ENCODE measurements around the gene CHIC1. TPM values are rescaled to one million over a fixed set of nuclear protein-coding genes. Genes with fewer than 3 reads are reported as not detected.
"Not testable (repeated sequence)": the region's sequence is repeated elsewhere in the genome, so short reads cannot be mapped to it uniquely, and the experiment has no call there.

Gene CHIC1
- total and polyA plus RNA-seq, 2 donors (not counting 3 experiments of a cell fraction or from before 2014, with no cell fraction given) = 3.0 to 6.1 TPM

DNA sequence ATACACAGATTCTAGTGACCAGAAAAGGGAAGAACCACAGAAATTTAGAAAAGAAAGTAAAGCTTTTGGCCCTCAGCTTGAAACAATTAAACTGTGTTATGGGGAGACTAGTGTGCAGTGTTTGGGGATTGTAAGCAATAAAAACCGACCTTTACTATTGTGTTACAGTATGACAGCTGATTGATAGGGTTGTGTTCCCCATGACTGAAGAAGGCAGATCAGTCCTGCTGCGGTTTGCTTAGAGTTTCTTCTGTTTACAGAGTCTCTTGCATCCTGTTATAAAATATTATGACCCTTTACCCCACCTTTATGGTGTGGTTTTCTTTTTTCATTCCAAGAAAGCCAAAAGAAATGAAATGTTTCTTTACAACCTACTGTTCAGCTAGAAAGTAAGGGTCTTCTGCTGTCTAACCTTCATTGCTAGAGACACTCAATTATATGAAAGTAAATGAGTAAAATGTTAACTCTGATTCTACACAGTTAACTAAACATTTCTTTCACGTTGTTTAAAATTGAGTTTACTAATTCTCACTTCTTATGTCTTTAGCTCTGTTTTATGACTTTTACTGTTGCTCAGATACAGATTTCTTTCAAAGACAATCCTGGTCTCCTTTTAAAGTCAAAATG, 18.1 kb downstream of the CHIC1 start:
- H3K9me1 ChIP-seq (replicated peaks; ENCODE audit: control insufficient read depth, extremely low read depth, insufficient read depth, low read length) = no peaks in the 10 kb centered on the region
- H3K4me2 ChIP-seq (ENCODE audit: insufficient read depth, low read length) = no peak overlapping the region
- dilution Hi-C loops (cut with MboI; ENCODE audit: extremely low pct_ligation_motif_present, low sequenced_read_pairs) = no loop called here

DNA sequence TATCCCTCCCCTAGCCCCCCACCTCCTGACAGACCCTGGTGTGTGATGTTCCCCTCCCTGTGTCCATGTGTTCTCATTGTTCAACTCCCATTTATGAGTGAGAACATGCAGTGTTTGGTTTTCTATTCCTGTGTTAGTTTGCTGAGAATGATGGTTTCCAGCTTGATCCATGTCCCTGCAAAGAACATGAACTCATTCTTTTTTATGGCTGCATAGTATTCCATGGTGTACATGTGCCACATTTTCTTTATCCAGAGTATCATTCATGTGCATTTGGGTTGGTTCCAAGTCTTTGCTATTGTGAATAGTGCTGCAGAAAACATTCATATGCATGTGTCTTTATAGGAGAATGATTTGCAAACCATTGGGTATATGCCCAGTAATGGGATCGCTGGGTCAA, 34.8 kb downstream of the CHIC1 start:
- H3K9me3 ChIP-seq (replicated peaks; ENCODE audit: control insufficient read depth, insufficient read depth, low read length); H3K27me3 ChIP-seq (ENCODE audit: control insufficient read depth in 2 of 2, insufficient read depth in 2 of 2, low read length in 2 of 2); intact Hi-C loops (cut with micrococcal nuclease); H3K9me1 ChIP-seq (replicated peaks; ENCODE audit: control insufficient read depth, extremely low read depth, insufficient read depth, low read length); H3K4me3 ChIP-seq (replicated peaks in 1 of 3; ENCODE audit: insufficient read depth in 1 of 3, low read depth in 1 of 3, low read length in 3 of 3); H2AFZ ChIP-seq (ENCODE audit: low read depth, low read length); FAIRE-seq; H4K20me1 ChIP-seq (replicated peaks; ENCODE audit: control insufficient read depth, extremely low read depth, insufficient read depth, low read length); H3K4me2 ChIP-seq (ENCODE audit: insufficient read depth, low read length); H3K27ac ChIP-seq (ENCODE audit: insufficient read depth, low read depth, low read length); DNase-seq (ENCODE audit: low read depth, low spot score); BruUV-seq (replicated peaks); H3K79me2 ChIP-seq (ENCODE audit: control insufficient read depth, insufficient read depth, low read length); CTCF ChIA-PET; POLR2A ChIA-PET; dilution Hi-C loops (cut with MboI; ENCODE audit: extremely low pct_ligation_motif_present, low sequenced_read_pairs); H3K4me1 ChIP-seq (ENCODE audit: control insufficient read depth, extremely low read depth, insufficient read depth, low read length); H3K9ac ChIP-seq (replicated peaks; ENCODE audit: extremely low read depth, insufficient read depth, low read length); H3K36me3 ChIP-seq (ENCODE audit: control insufficient read depth in 2 of 2, extremely low read depth in 1 of 2, insufficient read depth in 2 of 2, low read length in 2 of 2): not testable (repeated sequence)

More for the DNA sequence above, 18.1 kb downstream of the CHIC1 start:
- ChIA-PET POLR2A (no interaction called here), CTCF (interaction anchor here (2.1 kb wide), 1 partner anchor 15 kb away, joined by 5 read pairs; no protein-coding TSS in a partner anchor)
- no peak overlapping the region for H2AFZ ChIP-seq (ENCODE audit: low read depth, low read length)
- no peaks in the 10 kb centered on the region for H3K36me3 ChIP-seq (ENCODE audit: control insufficient read depth in 2 of 2, extremely low read depth in 1 of 2, insufficient read depth in 2 of 2, low read length in 2 of 2)
- H3K9ac ChIP-seq (replicated peaks; ENCODE audit: extremely low read depth, insufficient read depth, low read length) = no peak overlapping the region
- TF ChIP-seq POLR2A (IDR thresholded peaks at IDR 0.05; ENCODE audit: low read depth, low read length) (no peak), GATA2 (IDR thresholded peaks at IDR 0.05; ENCODE audit: insufficient read depth, insufficient read length, low read depth, low read length) (no peak), FOS (IDR thresholded peaks at IDR 0.05; ENCODE audit: borderline replicate concordance, insufficient read depth, low read length) (no peak), MYC (IDR thresholded peaks at IDR 0.05; ENCODE audit: low read depth, low read length) (no peak), JUN (IDR thresholded peaks at IDR 0.05; ENCODE audit: borderline replicate concordance, insufficient read depth, insufficient read length, low read depth) (no peak), POLR2AphosphoS5 (IDR thresholded peaks at IDR 0.05; ENCODE audit: insufficient read depth, low read depth, low read length) (no peak), EZH2 (IDR thresholded peaks at IDR 0.05; ENCODE audit: borderline replicate concordance, low read depth, low read length, severe bottlenecking) (no peak)
- TF ChIP-seq, protein P1, sequence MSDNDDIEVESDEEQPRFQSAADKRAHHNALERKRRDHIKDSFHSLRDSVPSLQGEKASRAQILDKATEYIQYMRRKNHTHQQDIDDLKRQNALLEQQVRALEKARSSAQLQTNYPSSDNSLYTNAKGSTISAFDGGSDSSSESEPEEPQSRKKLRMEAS (IDR thresholded peaks at IDR 0.05; ENCODE audit: insufficient read depth, insufficient read length) = no peak
- TF ChIP-seq, protein P2, sequence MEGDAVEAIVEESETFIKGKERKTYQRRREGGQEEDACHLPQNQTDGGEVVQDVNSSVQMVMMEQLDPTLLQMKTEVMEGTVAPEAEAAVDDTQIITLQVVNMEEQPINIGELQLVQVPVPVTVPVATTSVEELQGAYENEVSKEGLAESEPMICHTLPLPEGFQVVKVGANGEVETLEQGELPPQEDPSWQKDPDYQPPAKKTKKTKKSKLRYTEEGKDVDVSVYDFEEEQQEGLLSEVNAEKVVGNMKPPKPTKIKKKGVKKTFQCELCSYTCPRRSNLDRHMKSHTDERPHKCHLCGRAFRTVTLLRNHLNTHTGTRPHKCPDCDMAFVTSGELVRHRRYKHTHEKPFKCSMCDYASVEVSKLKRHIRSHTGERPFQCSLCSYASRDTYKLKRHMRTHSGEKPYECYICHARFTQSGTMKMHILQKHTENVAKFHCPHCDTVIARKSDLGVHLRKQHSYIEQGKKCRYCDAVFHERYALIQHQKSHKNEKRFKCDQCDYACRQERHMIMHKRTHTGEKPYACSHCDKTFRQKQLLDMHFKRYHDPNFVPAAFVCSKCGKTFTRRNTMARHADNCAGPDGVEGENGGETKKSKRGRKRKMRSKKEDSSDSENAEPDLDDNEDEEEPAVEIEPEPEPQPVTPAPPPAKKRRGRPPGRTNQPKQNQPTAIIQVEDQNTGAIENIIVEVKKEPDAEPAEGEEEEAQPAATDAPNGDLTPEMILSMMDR (IDR thresholded peaks at IDR 0.05; ENCODE audit: extremely low read depth in 1 of 2, insufficient read depth in 1 of 2, low read depth in 1 of 2, low read length in 2 of 2) = no peak
- BruUV-seq (replicated peaks) = no TSS peak
- H3K27ac ChIP-seq (ENCODE audit: insufficient read depth, low read depth, low read length) = no peak overlapping the region
- FAIRE-seq (no peak), DNase-seq (ENCODE audit: low read depth, low spot score) (peak; percentile 12)
- intact Hi-C loops (cut with micrococcal nuclease) = no loop called here
- H3K27me3 ChIP-seq (ENCODE audit: control insufficient read depth in 2 of 2, insufficient read depth in 2 of 2, low read length in 2 of 2) = no peaks in the 10 kb centered on the region
- peaks cover 12% of the 10 kb centered on the region for H3K4me1 ChIP-seq (ENCODE audit: control insufficient read depth, extremely low read depth, insufficient read depth, low read length)
- H3K4me3 ChIP-seq (replicated peaks in 1 of 3; ENCODE audit: insufficient read depth in 1 of 3, low read depth in 1 of 3, low read length in 3 of 3) = no peak overlapping the region
- no peaks in the 10 kb centered on the region for H3K79me2 ChIP-seq (ENCODE audit: control insufficient read depth, insufficient read depth, low read length)
- H3K9me3 ChIP-seq (replicated peaks; ENCODE audit: control insufficient read depth, insufficient read depth, low read length) = no peaks in the 10 kb centered on the region
- no peaks in the 10 kb centered on the region for H4K20me1 ChIP-seq (replicated peaks; ENCODE audit: control insufficient read depth, extremely low read depth, insufficient read depth, low read length)

Data from endothelial cell of umbilical vein (primary cell).